Activated CD8-positive, alpha-beta memory T cell treated with anti-CD3 and anti-CD28 coated beads, Interleukin-2, amount 50 U/mL, for 48 hours (primary cell): ENCODE measurements around the gene TNFRSF21.
"Not testable (repeated sequence)": the region's sequence is repeated elsewhere in the genome, so short reads cannot be mapped to it uniquely, and the experiment has no call there.

Experiments
- DNase-seq: peaks from one replicate; pipeline ENCODE4 v3.0.0-alpha.2; 2020

Gene TNFRSF21, protein sequence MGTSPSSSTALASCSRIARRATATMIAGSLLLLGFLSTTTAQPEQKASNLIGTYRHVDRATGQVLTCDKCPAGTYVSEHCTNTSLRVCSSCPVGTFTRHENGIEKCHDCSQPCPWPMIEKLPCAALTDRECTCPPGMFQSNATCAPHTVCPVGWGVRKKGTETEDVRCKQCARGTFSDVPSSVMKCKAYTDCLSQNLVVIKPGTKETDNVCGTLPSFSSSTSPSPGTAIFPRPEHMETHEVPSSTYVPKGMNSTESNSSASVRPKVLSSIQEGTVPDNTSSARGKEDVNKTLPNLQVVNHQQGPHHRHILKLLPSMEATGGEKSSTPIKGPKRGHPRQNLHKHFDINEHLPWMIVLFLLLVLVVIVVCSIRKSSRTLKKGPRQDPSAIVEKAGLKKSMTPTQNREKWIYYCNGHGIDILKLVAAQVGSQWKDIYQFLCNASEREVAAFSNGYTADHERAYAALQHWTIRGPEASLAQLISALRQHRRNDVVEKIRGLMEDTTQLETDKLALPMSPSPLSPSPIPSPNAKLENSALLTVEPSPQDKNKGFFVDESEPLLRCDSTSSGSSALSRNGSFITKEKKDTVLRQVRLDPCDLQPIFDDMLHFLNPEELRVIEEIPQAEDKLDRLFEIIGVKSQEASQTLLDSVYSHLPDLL

DNA sequence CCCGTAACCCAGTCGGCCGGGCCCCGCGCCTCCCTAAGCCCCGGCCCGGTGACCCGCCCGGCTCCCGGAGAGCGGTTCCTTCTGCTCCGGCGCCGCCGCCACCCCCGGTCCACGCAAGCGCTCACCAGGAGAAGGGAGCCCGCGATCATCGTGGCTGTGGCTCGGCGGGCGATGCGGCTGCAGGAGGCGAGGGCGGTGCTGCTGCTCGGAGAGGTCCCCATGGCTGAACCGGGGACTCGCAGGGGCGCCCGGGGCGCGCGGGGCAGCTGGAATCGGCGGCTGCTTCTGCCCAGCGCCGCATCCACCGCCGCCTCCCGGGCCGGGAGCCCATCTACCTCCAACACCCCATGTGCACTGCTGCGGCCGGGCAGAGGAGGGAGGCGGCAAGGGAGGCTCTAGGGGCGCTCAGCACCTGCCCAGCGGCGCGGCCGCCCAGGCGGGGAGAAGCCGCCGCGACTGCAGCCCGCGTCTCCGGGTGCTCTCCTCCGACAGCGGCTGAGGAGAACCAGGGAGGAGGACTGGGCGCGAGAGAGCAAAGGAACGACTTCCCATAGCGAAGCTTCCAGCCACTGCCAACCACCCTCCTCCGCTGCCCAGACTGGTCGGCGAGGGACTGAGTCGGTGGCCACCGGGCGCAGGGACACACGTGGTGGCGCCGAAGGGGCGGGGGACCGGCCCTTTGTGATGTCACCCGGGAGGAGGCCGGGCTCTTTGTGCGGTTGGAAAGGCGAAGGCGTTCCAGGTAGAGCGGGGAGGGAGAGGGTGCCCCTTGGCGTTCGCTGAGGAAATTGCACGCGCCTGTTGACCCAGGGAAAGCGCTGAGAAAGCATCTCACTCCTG, at the start of gene TNFRSF21:
Gene TNFRSF21, minus strand, starts transcription at position 615 of the 840 bp plus-strand sequence. Its CDS starts 394 bp downstream, at position 221.
- DNase-seq, result peak; percentile 89

DNA sequence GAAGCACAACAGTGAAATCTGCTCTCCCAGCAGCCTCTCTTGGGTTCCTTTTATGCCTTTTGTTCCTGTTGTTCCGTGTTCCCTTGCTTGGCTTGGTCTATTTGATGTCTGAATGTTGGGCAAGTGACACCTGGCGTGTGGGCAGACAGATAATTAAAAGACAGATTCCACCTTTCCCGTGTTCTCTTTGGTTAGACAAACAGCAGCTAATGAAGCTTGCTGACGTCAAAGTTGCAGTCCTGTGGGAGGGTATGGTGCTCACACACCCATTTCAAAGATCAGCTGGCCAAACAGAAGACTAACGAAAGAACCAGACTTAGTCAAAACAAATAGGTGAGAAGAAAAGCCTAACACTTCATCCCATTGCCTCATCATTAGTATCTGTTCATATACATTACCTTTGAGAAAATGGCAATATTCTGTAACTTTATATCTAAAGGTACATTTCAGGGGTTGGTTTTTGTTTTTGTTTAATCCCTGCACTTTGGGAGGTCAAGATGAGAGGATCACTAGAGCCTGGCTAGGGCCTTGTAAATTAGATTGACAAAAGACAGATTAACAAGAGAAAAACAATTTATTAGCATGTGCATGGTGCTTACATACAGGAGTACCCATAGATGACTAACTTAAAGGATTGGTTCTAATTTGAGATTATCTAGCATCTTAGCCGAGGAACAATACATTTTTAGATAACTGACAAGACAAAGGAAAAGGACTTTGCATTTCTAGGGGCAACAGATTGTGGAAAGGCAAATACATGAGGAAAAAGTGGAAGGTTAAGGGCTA, 48.9 kb upstream of the TNFRSF21 start:
- no peak for DNase-seq

DNA sequence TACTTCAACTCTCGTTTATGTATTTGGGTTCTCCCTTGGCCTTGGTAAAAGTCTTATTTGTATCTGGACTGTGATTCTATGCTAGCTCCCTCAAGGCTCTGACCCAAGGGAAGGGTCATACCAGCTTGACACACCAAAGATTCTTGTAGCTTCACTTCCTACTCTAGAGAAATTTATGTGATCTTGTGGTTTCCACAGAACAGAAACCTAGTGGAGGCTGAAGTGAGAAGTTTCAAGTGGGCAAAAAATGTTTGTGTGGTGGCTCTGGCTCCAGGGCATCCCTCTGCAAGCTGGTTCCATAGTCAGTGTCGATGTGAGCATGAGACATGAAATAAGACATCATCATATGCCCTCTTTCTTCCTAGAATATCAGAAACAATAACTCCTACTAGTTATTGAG, 48.1 kb upstream of the TNFRSF21 start:
- DNase-seq, result no peak

DNA sequence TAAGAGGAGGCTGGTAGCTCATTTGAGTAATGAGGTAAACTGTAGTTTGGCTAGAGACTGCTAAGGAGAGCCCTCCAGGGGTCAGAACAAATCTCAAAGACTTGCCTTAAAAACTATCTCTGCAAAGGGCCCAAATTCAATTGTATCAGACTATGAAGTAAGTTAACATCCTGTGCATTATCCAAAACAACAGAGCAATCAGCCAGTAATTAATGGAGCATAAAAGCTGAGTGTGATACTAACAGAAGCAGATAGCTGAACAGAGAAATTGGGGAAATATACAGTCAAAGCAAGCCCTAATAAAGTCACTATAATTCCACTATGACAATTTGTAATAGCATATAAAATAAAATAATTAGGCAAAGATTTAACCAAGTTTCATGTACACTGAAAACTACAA, 45.8 kb upstream of the TNFRSF21 start:
- no peak for DNase-seq

DNA sequence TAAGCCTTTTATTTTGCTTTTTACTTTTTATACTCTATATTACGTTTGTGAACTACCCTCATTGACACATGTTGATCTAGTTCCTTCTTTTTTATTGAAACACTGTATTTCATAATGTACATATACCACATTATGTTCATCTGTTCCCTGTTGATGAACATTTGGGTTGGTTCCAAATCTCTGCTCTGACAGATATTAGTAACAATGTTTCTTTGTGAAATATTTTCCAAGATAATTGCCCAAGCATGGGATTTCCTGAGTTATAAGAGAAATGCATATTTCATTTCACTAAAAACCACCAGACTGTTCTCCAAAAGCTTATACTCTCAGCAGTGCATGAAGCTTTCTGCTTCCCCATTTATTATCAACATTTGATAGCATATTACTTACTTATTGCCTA, 44.2 kb upstream of the TNFRSF21 start:
- no peak for DNase-seq

DNA sequence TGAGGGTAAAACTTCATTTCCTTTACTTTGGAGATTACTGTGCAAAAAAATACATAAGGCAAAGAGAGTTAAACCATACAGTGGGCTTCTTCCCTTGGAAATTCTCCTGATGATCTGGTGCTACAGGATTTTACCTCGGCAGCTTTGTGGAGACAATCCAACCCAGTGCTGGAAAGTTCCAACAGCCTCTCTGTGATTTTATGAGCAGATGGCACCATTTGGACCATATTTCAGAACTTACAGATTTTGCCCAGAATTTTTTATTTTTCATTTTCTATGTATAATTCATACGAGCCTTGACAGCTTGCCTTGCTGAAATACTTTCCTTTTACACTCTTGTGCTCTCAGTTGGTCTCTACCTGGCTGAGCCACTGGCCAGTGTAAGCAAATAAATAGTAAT, 43.3 kb upstream of the TNFRSF21 start:
- no peak for DNase-seq

DNA sequence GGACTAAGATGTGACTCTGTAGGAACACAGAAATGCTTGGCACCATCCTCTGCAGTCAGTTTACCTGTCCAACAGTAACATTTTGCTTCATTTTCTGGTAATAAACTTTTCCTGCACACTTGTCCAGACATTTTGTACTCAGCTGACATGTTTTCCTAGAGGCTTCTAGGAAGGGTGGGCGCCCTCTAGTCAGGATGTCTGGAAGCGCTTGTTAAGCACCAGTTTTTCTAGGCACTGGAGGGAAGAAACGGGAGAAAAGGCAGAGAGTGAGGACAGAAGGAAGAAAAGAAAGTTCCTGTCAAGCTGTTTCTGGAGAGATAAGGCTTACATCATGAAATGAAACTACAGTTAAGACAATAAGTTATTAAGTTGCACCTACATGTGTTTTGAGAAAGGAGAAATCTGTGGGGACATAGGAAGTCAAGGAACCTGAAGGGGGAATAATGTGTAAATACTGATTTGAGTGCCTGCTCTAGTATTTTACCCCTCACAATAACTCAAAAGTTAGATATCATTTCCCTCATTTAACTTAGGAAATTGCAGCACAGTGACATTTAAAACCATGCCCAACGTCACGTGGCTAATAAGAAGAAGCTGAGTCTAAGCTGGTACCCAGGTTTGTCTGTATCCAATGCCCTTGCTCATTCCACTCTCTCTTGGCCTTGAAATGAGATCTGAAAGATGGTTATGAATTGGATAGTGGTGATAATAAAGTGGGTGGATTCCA, 42.7 kb upstream of the TNFRSF21 start:
- DNase-seq, result no peak

DNA sequence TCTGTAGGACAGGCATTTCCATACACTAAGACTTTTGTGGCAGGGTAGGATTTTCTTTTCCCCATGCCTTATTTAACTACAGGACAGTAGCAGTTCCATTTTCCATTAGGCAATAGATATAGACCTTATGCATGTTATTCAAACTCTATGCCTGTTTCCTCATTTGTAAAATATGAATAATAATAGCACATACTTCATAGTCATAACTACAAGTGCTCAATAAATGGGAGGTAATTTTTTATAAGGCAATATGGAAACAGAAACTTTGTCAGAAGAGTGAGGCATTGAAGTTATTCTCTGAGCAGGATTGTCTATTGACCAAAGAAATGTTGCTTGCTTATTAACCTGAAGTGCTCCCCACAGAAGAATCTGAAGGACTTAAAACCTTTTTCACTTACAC, 41.9 kb upstream of the TNFRSF21 start:
- no peak for DNase-seq

DNA sequence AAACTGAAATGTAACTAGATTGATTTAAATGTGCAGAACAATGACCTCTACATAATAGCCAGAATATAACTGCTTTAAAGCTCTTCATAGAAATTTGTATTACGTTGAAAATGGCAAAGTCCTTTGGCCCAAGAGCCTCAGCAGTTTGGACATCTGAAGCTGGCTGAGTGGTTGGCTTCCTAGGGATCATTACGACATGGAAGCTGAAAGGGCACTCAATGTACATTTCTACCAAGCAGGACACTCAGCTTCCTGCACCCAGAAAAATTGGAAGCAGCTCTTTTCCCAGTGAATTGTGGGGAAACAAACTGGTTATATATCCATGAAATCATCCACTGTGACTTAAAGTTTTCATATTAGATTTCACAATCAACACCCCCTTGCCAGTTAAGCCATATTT, 40.2 kb upstream of the TNFRSF21 start:
- DNase-seq, result no peak

DNA sequence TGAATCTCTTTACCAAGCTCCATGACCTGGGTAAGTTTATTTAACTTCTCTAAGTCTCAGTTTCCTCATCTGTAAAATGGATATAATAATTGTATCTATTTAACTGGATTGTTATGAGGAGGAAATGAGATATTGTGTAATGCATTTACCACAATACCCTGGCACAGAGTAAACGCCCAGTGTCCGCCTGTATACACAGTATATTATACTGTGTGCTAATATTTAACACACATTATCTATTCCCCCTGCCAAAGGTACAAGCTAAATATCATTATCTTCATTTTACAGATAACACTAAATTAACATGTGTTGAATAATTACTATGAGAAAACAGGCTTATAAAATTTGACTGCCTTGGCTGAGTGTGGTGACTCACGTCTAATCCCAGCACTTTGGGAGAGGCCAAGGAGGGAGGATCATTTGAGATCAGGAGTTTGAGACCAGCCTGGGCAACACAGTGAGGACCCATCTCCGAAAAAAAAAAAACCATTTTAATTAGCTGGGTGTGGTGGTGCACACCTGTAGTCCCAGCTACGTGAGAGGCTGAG, 38.7 kb upstream of the TNFRSF21 start:
- no peak for DNase-seq

DNA sequence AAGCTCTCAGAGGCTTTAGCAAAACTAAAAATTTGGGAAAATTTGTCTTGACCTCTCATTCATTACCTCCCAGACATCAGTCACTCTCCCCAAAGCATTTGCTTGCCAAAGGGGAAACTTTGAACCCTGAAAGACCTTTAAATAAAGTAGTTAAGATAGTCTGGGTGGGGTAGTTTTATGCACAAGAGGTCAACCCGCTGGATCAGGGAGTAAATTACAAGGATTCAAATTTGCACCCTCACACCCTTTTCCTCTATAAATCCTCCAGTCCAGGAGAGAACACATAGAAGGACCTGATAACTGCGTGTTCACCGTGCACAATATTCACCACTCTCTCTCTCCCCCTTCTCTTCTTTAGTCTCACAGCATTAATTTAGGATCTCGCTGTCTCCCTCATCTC, 36.1 kb upstream of the TNFRSF21 start:
- no peak for DNase-seq

DNA sequence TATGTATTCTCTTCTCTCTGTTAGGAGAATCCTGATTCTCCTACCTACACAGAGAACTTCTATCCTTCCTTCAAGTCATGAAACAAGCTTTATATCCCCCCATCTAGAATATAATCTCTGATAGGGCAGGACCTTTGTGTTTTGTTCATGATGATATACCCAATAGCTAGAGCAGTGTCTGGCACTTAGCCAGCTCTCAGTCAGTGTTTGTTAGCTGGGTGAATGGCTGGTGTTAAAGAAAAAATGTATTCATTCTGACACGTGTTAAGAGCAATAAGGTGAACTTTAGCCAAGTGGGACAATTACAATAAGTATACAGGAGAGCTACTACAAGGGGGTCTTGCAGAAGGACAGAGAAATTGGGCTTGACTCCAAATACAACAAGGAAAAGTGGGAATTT, 34.3 kb upstream of the TNFRSF21 start:
- no peak for DNase-seq

DNA sequence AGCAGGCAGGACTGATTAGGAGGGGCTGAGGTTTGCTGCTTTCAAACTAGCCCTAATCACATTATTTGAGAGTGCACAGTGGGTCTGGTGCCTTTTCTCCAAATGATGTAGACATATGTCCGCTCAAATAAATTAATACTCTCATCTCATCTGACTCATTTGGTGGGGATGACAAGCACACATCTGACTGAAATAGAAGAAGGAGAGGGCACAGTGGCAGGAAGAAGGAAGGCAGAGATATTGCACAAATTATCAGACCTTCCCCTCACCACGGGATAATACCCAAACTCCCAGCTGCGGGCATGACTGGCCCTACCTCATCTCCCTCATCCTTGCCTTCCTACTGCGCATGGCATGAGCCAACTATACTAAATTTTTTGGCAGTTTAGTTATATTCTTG, 33.9 kb upstream of the TNFRSF21 start:
- no peak for DNase-seq

DNA sequence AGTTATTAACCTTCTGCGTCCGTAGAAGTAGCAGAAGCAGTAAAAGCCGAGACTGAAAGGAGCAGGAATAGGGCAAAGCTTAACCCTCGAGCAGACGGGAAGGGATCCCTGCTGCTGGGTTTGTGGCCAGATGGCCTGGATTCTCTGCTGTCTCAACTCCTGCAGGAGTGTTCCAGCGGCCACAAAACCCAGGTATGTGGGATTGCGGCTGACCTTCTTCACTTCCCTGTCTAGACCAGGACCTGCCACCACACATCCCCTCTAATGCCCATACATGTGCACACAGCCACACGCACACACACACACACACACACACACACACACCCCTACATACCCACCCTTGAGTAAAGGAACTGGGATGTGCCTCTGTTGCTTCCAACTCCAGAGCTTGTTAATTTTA, 33.1 kb upstream of the TNFRSF21 start:
- no peak for DNase-seq

DNA sequence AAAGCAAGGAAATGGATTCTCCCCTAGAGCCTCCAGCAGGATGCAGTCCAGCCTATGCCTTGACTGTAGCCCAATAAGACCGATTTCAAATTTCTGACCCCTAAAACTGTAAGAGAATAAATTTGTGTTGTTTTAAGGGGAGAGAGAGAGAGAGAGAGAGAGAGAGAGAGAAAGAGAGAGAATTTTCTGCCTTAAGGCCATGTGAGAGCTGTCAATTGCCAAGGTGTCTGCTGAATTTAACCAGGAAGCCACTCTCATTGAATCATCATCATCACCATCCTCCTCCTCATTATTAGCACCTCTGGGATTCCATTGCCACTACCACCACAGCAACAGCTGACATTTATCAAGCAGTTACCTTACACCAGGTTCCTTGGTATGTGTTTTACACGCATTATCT, 27.8 kb upstream of the TNFRSF21 start:
- no peak for DNase-seq

DNA sequence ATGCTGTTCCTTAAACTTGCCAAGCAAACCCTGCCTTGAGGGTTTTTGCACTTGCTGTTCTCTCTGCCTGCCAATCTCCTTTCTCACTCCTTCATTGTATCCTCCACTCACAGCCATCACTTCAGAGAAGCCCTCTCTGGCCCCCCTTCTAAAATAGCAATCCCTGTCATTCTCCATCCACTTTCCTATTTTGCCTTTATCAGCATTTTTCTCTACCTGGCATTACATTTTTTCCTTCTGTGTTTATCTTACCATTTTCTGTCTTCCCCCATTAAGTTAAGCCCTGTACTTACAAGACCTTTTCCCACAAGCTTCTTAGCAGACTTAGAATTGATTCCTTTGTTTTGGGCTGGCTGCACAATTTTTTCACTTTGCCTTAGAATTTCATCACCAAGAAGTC, 26.6 kb upstream of the TNFRSF21 start:
- no peak for DNase-seq

DNA sequence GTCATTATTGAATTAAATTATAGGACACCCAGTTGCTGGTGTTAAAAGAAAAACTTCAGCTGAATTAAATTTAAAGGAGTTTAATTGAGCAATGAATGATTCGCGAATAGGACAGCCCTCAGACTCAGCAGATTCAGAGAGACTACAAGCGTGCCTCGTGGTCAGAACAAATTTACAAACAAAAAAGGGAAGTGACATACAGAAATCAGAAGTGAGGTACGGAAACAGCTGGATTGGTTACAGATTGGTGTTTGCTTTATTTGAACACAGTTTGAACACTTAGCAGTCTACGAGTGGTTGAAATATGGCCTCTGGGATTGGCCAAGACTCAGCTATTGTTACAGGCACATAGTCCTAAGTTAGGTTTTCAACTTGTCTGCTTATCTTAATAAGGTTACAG, 25.8 kb upstream of the TNFRSF21 start:
- DNase-seq, result no peak

DNA sequence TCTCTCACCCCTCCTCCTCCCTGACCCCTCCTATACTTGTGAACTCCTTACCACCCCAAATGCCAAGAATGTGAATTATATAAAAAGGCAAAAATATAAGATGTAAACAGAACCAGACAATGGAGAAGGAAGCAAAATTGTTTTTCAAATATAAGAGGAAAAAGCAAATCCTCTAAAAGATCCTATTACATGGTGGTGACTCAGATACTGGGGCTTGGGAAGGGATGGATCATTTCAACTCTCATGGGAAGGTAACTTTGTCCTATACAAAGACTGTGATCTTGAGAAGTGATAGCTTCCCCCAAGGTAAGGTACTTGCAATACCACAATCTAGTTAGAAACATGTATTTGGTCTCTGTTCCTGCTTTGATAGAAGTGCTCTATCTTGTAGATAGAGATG, 24.6 kb upstream of the TNFRSF21 start:
- DNase-seq, result no peak

DNA sequence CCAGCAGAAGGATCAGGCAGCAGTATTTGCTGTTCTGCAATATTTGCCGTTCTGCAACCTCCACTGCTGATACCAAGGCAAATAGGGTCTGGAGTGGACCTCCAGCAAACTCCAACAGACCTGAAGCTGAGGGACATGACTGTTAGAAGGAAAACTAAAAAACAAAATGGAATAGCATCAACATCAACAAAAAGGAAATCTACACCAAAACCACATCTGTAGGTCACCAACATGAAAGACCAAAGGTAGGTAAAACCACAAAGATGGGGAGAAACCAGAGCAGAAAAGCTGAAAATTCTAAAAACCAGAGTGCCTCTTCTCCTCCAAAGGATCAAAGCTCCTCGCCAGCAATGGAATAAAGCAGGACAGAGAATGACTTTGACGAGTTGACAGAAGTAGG, 18.9 kb upstream of the TNFRSF21 start:
- DNase-seq, result not testable (repeated sequence)

DNA sequence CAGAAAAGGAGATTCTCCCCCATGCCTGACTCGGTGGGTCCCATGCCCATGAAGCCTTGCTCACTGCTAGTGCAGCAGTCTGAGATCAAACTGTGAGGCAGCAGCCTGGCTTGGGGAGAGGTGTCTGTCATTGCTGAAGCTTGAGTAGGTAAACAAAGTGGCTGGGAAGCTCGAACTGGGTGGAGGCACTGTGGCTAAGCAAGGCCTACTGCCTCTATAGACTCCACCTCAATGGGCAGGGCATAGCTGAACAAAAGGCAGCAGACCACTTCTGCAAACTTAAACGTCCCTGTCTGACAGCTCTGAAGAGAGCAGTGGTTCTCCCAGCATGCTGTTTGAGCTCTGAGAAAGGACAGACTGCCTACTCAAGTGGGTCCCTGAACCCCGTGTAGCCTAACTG, 18.4 kb upstream of the TNFRSF21 start:
- DNase-seq, result not testable (repeated sequence)

DNA sequence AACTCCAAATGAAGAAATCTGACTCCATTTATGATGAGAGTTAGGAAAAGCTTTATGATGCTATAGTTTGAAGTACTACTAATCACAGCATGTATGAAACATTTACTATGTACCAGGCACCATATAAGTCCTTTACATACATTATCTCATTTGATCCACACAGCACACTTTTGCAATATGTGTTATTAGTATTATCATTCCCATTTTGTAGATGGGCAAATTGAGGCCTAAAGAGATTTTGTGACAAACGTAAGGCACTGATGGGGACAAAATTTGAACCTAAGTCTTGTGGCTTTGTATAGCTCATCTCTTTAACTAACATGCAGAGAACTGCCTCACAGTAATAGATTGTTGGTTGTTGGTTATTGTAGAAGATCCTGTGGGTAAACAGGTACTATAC, 14.2 kb upstream of the TNFRSF21 start:
- no peak for DNase-seq

DNA sequence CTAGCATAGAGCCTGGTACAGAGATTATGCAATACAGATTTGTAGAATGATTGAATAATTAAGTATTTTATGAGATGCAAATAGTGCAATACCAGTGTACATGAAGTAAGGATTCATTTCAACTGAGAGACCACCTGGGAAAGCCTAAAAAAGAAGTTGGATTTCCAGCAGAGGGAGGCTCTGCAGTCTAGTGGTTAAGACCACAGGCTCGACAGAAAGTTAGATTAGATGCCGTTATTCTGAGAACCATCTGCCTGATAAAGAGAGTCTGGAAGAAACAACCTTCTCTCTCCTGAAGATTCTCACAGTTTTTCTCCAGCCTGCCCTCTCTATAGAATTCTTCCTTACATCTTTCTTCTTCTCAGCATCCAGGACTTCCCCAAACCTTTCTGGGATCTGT, 13.6 kb upstream of the TNFRSF21 start:
- no peak for DNase-seq
